Activated CD8-positive, alpha-beta T cell treated with anti-CD3 and anti-CD28 coated beads for 36 hours (primary cell): ENCODE measurements around the gene AP1M2. TPM values are rescaled to one million over a fixed set of nuclear protein-coding genes. Genes with fewer than 3 reads are reported as not detected.

Source experiments
- ATAC-seq: fragments of 200-7000 bp; cut with Tn5 transposase; one replicate; pipeline ENCODE4 v1.10.0; 2021; ENCODE audit warnings: mild to moderate bottlenecking, moderate library complexity
- CTCF ChIA-PET: fragments of 350-600 bp; sonication (Branson Sonifier 250); formaldehyde crosslinking; loops from one replicate; lab custom pipeline; 2021; ENCODE audit warnings: antibody characterized with exemption; lab: Charles Lee
- POLR2A ChIA-PET: fragments of 350-600 bp; sonication (Branson Sonifier 250); formaldehyde crosslinking; loops from one replicate; lab custom pipeline; 2021; ENCODE audit warnings: antibody characterized with exemption; lab: Charles Lee
- DNase-seq: peaks from one replicate; pipeline ENCODE4 v3.0.0-alpha.2; 2020
- H3K27ac Mint-ChIP-seq: one replicate; pipeline ENCODE4 v1.8.0; 2021; ENCODE audit warnings: mild to moderate bottlenecking, mixed read lengths
- H3K27me3 Mint-ChIP-seq: one replicate; pipeline ENCODE4 v1.8.0; 2021; ENCODE audit warnings: mixed read lengths
- H3K36me3 Mint-ChIP-seq: one replicate; pipeline ENCODE4 v1.8.0; 2021; ENCODE audit warnings: low read depth, mixed read lengths
- H3K4me1 Mint-ChIP-seq: one replicate; pipeline ENCODE4 v1.8.0; 2021; ENCODE audit warnings: low read depth, mixed read lengths
- H3K4me3 Mint-ChIP-seq: one replicate; pipeline ENCODE4 v1.8.0; 2021; ENCODE audit warnings: mild to moderate bottlenecking, moderate library complexity, mixed read lengths
- H3K9me3 Mint-ChIP-seq: one replicate; pipeline ENCODE4 v1.8.0; 2021; ENCODE audit warnings: mixed read lengths
- intact Hi-C: fragments of 100-400 bp; cut with micrococcal nuclease; formaldehyde crosslinking; loops from one replicate; pipeline ENCODE4 v1.10.0; 2022
- total RNA-seq, 2 experiments: library from RNA; stranded (reverse); gene quantifications; one replicate each; pipeline ENCODE4 v1.2.3, GENCODE V29; 2021
- TF ChIP-seq, protein P1 (sequence below): fragments of 200-600 bp; IDR thresholded peaks from one replicate; pipeline ENCODE4 v1.8.0; 2022; ENCODE audit warnings: antibody characterized with exemption, mild to moderate bottlenecking

Gene AP1M2
- total RNA-seq, 2 experiments from 2014 or later = not detected

DNA sequence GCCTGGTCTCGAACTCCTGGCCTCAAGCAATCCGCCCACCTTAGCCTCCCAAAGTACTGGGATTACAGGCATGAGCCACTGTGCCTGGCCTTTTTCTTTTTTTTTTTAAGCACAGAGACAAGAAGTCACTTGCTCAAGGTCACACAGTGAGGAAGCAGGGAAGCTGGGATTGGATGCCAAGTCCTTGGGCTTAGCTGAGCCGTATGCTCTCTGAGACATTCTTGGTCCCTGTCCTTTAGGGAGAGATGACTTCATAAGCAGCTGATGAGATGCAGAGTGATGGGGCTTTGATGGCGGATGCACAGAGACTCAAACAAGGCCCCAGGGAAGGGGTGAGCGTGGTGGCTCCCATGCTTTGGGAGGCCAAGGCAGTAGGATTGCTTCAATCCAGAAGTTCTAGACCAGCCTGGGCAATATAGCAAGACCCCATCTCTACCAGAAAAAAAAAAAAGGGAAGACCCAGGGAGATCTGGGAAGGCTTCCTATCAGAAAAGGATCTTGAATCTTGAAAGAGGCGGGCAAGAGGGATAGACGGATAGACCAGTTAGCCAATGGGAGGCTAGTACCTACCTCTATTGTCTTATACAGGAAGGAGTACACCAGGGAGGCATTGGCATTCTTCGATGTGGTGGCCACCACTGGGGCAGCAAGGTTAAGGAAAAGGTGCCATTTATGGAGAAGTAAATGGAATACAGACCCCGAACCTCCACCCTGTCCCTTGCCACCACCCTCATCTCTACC is 3.9 kb downstream of the AP1M2 start:
- peaks cover 13% of the 10 kb centered on the region for H3K4me1 Mint-ChIP-seq
- H3K27ac Mint-ChIP-seq = no peak overlapping the region
- H3K27me3 Mint-ChIP-seq = peaks cover 6% of the 10 kb centered on the region
- intact Hi-C loops = no loop called here
- H3K36me3 Mint-ChIP-seq = no peaks in the 10 kb centered on the region
- no peak for ATAC-seq
- ChIA-PET POLR2A (interaction anchor here (1.0 to 3.9 kb wide), 2 partner anchors 61 to 67 kb away, joined by 3 to 24 read pairs; no protein-coding TSS in a partner anchor), CTCF (interaction anchor here (1.4 to 8.5 kb wide), 6 partner anchors 19 to 115 kb away, joined by 3 to 409 read pairs (median 34); partner anchors contain the start of gene QTRT1)
- H3K9me3 Mint-ChIP-seq = no peaks in the 10 kb centered on the region
- TF ChIP-seq, protein P1, sequence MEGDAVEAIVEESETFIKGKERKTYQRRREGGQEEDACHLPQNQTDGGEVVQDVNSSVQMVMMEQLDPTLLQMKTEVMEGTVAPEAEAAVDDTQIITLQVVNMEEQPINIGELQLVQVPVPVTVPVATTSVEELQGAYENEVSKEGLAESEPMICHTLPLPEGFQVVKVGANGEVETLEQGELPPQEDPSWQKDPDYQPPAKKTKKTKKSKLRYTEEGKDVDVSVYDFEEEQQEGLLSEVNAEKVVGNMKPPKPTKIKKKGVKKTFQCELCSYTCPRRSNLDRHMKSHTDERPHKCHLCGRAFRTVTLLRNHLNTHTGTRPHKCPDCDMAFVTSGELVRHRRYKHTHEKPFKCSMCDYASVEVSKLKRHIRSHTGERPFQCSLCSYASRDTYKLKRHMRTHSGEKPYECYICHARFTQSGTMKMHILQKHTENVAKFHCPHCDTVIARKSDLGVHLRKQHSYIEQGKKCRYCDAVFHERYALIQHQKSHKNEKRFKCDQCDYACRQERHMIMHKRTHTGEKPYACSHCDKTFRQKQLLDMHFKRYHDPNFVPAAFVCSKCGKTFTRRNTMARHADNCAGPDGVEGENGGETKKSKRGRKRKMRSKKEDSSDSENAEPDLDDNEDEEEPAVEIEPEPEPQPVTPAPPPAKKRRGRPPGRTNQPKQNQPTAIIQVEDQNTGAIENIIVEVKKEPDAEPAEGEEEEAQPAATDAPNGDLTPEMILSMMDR = no peak
- no peak for DNase-seq
- H3K4me3 Mint-ChIP-seq = no peak overlapping the region

DNA sequence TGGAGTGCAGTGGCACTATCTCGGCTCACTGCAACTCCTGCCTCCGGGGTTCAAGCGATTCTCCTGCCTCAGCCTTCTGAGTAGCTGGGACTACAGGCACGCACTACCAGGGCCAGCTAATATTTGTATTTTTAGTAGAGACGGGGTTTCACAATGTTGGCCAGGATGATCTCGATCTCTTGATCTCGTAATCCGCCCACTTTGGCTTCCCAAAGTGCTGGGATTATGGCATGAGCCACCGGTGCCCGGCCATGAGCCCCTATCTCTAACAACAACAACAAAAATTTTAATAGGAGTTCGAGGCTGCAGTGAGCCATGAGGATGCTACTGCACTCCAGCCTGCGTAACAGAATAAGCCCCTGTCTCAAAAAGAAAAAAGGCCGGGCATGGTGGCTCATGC is 5.0 kb downstream of the AP1M2 start:
- Mint-ChIP-seq H3K27ac (no peak overlapping the region), H3K9me3 (no peaks in the 10 kb centered on the region), H3K36me3 (no peaks in the 10 kb centered on the region), H3K4me3 (no peak overlapping the region), H3K4me1 (peaks cover 7% of the 10 kb centered on the region), H3K27me3 (no peaks in the 10 kb centered on the region)
- ATAC-seq (no peak), DNase-seq (no peak)
- intact Hi-C loops = no loop called here
- TF ChIP-seq, protein P1 = no peak
- POLR2A ChIA-PET = interaction anchor here (0.9 to 3.9 kb wide), 10 partner anchors 8 to 120 kb away, joined by 3 to 24 read pairs (median 6); partner anchors contain the start of gene QTRT1
- CTCF ChIA-PET = interaction anchor here (0.6 to 8.5 kb wide), 36 partner anchors 8 to 282 kb away, joined by 3 to 409 read pairs (median 9); partner anchors contain the start of genes CDKN2D, KRI1 and QTRT1

DNA sequence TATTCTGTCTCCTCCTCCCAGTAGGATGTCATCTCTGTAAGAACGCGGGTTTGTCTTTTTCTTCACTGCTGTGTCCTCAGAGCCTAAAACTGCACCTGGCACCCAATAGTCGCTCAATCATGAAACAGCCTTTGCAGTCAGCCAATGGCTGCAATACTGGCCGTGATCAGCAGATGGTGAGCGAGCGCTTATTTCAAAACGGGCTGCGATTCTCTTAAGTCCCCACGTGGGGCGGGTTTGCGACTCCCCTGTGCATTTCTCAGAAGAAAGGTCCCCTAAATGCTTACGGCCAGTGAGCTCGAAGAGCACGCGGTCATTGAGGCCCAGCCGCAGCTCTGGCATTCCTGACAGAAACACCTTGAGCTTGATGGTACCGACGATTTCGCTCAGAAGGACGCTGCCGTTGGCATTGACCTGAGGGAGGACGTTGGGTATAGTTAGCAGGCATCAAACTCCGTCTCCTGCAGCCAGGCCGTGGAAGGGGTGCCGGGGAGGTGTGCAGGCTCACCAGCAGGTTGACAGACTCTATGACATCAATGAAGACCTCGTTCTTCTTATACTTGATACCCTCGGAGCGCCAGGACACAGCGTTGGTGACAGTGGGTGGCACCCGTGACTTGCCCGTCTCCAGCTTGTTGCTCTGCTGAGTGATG is 6.0 kb downstream of the AP1M2 start:
- ATAC-seq (peak; percentile 100), DNase-seq (peak; percentile 98)
- POLR2A ChIA-PET = interaction anchor here (0.7 to 3.9 kb wide), 12 partner anchors 9 to 121 kb away, joined by 3 to 24 read pairs (median 4); partner anchors contain the start of genes KRI1 and QTRT1
- intact Hi-C loops = loop anchor here (1.0 to 2.0 kb wide), 2 partner anchors 63 to 118 kb away; no protein-coding TSS in a partner anchor
- H3K9me3 Mint-ChIP-seq = no peaks in the 10 kb centered on the region
- peaks cover 7% of the 10 kb centered on the region for H3K4me1 Mint-ChIP-seq
- H3K27ac Mint-ChIP-seq = no peak overlapping the region
- CTCF ChIA-PET = interaction anchor here (0.6 to 8.5 kb wide), 57 partner anchors 8 to 283 kb away, joined by 3 to 409 read pairs (median 6); partner anchors contain the start of genes CDKN2D, DNM2, KRI1 and QTRT1
- no peaks in the 10 kb centered on the region for H3K27me3 Mint-ChIP-seq
- H3K4me3 Mint-ChIP-seq = no peak overlapping the region
- no peaks in the 10 kb centered on the region for H3K36me3 Mint-ChIP-seq
- TF ChIP-seq, protein P1 = peak; percentile 100

DNA sequence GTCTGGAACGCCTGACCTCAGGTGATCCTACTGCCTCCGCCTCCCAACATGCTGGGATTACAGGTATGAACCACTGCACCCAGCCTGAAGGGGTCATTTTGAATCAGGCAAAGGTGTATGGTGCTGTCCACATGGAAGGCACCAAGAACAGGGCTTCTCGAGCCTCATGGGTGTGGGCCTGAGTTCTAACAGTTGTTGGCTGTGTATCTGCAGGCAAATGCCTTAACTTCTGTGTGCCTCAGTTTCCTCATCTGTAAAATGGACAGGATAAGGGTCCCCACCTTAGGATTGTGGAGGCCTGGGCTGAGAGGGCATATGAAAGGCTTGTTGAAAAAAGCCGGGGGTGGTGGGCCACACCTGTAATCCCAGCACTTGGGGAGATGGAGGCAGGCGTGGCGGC is 9.2 kb downstream of the AP1M2 start:
- Mint-ChIP-seq H3K36me3 (no peaks in the 10 kb centered on the region), H3K4me1 (peaks cover 7% of the 10 kb centered on the region), H3K27me3 (no peaks in the 10 kb centered on the region), H3K9me3 (no peaks in the 10 kb centered on the region), H3K27ac (no peak overlapping the region), H3K4me3 (no peak overlapping the region)
- intact Hi-C loops = no loop called here
- DNase-seq = no peak
- ChIA-PET CTCF (interaction anchor here (1.1 to 8.5 kb wide), 3 partner anchors 69 to 120 kb away, joined by 3 to 409 read pairs (median 175); partner anchors contain the start of gene QTRT1), POLR2A (no interaction called here)
- TF ChIP-seq, protein P1 = no peak
- no peak for ATAC-seq
